Measurements from ENCODE around the gene CDK15. TPM values are rescaled to one million over a fixed set of nuclear protein-coding genes. Genes with fewer than 3 reads are reported as not detected.

The CDK15 gene
- total RNA-seq, 1 donor: 3.5 TPM

DNA sequence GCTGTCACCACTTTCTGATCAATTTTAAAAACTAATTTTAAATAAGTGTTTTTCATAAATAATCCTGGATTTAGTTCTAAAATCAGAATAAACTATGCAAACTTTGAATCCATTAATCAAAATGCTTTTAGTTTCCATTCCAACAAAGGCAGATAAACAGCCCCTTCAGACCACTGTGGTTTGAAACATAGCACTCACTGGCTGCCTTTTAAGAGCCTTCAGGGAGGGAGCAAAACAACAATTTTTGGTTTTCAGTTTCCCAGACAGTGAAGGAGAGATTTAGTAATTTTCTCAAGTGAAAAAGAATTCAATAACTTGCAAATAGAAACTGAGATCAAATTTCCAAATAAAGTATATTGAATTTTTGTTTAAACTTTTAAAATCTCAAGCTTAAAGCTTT, 46.1 kb downstream of the CDK15 start:
- TF ChIP-seq, protein P1, sequence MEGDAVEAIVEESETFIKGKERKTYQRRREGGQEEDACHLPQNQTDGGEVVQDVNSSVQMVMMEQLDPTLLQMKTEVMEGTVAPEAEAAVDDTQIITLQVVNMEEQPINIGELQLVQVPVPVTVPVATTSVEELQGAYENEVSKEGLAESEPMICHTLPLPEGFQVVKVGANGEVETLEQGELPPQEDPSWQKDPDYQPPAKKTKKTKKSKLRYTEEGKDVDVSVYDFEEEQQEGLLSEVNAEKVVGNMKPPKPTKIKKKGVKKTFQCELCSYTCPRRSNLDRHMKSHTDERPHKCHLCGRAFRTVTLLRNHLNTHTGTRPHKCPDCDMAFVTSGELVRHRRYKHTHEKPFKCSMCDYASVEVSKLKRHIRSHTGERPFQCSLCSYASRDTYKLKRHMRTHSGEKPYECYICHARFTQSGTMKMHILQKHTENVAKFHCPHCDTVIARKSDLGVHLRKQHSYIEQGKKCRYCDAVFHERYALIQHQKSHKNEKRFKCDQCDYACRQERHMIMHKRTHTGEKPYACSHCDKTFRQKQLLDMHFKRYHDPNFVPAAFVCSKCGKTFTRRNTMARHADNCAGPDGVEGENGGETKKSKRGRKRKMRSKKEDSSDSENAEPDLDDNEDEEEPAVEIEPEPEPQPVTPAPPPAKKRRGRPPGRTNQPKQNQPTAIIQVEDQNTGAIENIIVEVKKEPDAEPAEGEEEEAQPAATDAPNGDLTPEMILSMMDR (IDR thresholded peaks at IDR 0.05; ENCODE audit: insufficient read depth, low read depth, low read length): no peak
- DNase-seq (ENCODE audit: low read depth): no peak
- no peak overlapping the region for H3K4me3 ChIP-seq (ENCODE audit: low read depth, low read length)

DNA sequence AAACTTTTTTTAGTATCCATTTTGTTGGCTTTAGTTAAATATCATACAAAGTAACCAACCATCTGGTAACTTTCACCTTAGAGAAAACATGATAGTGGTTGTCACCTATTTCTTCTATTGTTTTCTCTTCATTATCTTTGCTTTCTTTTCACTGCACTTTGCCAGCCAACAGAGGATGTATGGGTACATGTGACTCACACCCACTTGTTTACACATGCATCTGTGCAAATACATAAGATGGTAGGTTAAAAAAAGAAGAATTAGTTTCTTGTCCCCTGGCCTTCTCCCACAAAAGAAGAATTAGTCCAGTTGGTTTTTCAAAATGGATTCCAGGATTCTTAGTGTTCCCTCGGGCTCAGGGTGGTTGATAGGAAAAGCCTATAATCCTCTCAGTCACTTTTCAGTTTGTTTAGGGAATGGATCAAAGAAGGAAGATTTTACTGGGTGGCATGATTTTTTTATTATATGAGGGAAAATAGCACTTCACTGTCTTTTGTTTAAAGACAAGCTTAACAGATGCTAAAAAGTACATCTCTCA, 46.6 kb downstream of the CDK15 start:
- TF ChIP-seq, protein P1 (IDR thresholded peaks at IDR 0.05; ENCODE audit: insufficient read depth, low read depth, low read length): no peak
- DNase-seq (ENCODE audit: low read depth): no peak
- no peak overlapping the region for H3K4me3 ChIP-seq (ENCODE audit: low read depth, low read length)

DNA sequence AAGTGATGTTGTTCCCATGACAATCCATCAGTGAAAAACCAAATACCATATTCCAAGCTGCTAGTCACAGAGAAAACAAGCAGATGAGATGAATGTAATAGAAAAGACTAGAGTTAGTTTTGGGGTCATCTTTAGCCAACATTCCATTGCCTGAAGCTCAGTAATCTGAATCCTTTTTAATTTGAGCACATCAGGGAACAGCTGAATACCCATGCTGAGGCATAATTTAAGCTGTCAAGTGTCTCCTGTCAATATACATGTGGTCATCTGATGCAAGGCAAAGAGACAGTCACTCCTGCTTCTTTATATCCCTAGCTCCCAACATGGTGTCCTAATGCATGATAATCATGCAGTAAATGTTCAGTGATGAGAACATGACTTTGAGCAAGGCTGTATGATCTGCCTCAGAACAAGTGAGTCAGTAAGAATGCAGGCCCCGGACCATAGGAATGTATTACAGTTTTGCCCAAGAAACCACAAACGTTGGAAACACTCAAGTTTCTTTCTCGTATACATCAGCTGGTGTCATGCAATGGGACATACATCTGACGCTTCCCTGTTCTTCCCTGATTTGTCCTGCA, 48.0 kb downstream of the CDK15 start:
- TF ChIP-seq, protein P1 (IDR thresholded peaks at IDR 0.05; ENCODE audit: insufficient read depth, low read depth, low read length): no peak
- H3K4me3 ChIP-seq (ENCODE audit: low read depth, low read length): no peak overlapping the region
- peak; percentile 96 for DNase-seq (ENCODE audit: low read depth)

DNA sequence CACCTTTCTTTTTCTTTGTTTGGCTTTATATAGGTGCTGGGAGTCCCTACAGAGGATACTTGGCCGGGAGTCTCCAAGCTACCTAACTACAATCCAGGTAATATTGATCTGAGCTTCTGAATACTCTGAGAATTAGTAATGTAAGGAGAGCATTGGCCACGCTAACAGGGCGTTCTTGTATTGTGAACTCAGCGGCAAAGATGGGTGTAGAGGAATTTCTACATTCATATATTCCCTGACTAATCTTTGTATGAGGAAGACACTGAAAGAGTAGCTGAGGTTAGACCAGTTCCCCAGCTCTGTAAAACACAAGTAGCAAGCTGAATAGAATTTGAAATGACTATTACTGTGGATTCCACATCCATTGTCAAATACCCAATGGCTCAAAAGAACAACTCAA, 48.5 kb downstream of the CDK15 start:
- DNase-seq (ENCODE audit: low read depth): no peak
- TF ChIP-seq, protein P1 (IDR thresholded peaks at IDR 0.05; ENCODE audit: insufficient read depth, low read depth, low read length): no peak
- H3K4me3 ChIP-seq (ENCODE audit: low read depth, low read length): no peak overlapping the region

DNA sequence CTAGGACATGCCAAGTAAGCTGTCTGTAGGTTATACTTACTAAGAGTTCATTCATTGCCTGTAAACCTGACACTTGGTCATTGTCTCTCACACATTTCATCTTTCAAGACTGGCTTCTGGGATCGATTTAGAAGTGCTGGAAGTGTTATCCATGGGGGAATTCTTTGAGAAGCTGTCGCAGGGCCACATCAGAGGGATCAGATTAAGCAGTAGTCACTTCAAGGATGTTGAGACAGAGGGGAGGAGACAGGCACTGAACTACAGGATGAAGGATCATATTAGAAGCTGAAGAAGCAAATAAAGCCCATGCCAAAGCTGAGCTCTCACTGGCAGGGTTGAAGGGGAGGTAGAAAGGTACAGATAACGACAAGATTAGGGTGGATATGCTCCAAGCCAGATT, 49.0 kb downstream of the CDK15 start:
- TF ChIP-seq, protein P1 (IDR thresholded peaks at IDR 0.05; ENCODE audit: insufficient read depth, low read depth, low read length): no peak
- H3K4me3 ChIP-seq (ENCODE audit: low read depth, low read length): no peak overlapping the region
- DNase-seq (ENCODE audit: low read depth): no peak

DNA sequence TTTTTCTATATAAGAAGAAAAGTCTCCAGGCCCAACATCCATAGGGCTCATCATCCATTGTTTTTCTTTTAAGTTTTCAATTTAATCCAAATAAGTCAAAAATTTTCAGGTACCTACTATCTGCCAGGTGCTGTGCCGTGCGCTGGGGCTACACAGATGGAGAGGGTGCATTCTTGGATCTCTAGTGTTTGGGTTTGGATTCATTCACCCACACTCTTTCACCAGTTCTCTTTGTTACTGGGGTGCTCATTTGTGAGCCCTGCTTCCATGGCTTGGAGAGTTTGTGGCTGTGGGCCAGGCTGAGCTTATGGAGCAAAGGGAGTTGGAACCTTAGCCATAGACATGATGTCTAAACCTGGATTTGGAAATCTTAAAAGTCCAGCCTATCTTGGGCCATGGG, 51.0 kb downstream of the CDK15 start:
- TF ChIP-seq, protein P1 (IDR thresholded peaks at IDR 0.05; ENCODE audit: insufficient read depth, low read depth, low read length): no peak

More for the DNA sequence above, 51.0 kb downstream of the CDK15 start:
- no peak overlapping the region for H3K4me3 ChIP-seq (ENCODE audit: low read depth, low read length)
- DNase-seq (ENCODE audit: low read depth): no peak

All from fibroblast of villous mesenchyme (primary cell).